NOMO-1 treated with DMSO at 0.1 percent for 48 hours (cell line): ENCODE results near the gene ROBO1.
"Not testable (repeated sequence)": the region's sequence is repeated elsewhere in the genome, so short reads cannot be mapped to it uniquely, and the experiment has no call there.

ENCODE experiments used
- DNase-seq: peaks from one replicate; lab custom pipeline; 2025; ENCODE audit not compliant: unreplicated experiment; lab: John Stamatoyannopoulos, UW

Gene ROBO1

GRCh38 chr3:79767905-79768267 lies at the start of gene ROBO1:
Gene ROBO1 (minus strand): TSS chr3:79767998.
- DNase-seq, result no peak

DNA sequence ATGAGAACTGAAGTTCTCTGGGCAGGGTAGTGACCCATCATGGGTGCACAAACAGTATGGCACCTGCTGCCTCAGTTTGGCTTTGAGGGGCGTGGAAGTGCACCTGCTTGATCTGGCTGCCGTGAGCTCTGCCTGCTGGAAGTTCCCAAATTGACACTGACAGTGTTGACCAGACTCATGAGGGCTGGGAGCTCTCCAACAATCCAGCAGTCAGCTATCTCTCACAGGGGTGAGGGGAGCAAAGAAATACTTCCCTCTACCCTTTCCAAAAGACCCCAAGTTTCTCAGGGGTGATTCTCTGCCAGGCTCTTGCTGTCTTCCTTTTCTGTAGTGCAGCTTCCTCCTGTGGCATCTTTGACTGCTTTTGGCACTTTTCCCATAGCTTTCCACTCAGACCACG lies 49.4 kb upstream of the ROBO1 start:
- DNase-seq, result no peak

GRCh38 chr3:79815478-79815877 lies 47.7 kb upstream of the ROBO1 start:
- DNase-seq, result no peak

DNA sequence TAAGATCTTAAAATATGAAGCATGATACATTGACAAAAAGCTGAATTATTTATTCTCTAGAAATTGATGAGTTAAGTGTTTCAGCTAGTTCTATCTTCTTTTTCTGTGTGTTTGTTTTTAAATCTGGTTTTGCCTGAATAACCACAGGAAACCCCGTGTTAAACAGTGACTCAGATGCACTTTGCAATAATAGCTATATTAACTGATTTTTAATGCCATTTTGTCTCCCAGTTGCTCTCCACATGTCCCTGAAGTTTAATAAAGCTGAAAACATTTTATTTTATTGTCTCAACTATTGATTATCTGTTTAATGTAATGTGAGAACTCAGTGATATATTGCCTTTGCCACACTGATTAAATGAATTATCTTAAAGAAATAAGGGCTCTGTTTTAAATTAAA lies 42.8 kb upstream of the ROBO1 start:
- DNase-seq, result no peak

GRCh38 chr3:79810092-79810491 lies 42.3 kb upstream of the ROBO1 start:
- no peak for DNase-seq

DNA sequence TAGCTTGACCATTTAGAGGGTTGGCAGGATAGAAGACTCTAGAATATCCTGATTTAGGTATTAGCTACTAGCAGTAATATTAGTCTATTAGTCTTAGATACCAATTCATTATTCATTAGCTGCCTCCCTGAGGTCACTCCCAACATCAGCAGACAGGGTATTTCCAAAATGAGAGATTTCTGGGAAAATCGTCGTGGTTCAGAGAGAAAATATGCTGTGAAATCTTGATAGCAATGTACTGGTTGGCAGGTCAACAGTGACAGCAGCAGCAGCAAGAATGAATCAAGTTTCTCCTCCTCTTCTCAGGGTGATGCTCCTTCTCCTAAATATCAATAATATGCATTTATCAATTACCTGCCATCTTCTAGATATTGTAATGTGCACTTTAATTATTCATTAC lies 41.3 kb upstream of the ROBO1 start:
- no peak for DNase-seq

GRCh38 chr3:79808515-79808914 lies 40.7 kb upstream of the ROBO1 start:
- no peak for DNase-seq

- DNase-seq, result not testable (repeated sequence)
These were observed 22.4 kb upstream of the ROBO1 start for GRCh38 chr3:79790177-79790576.

GRCh38 chr3:79773291-79773690 lies 5.5 kb upstream of the ROBO1 start:
- no peak for DNase-seq

DNA sequence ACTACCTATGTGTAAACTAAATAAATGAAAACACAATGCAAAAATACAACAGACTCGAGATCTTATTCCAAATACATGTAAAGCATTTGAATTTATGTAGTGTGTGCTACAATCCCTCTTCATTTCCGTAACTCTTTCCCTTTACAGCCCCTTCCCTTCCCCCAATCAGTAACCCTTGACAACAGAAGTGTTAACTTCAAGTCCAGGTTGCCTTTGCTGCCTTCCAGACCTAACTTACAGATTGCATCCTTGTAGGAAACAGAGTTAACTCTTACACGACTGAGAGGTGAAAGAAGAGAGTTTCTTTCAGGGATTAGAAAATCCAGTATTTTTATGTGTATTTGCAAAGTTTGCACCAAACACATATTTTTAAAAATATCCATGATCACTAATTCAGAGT lies 1.4 kb upstream of the ROBO1 start:
- DNase-seq, result no peak

DNA sequence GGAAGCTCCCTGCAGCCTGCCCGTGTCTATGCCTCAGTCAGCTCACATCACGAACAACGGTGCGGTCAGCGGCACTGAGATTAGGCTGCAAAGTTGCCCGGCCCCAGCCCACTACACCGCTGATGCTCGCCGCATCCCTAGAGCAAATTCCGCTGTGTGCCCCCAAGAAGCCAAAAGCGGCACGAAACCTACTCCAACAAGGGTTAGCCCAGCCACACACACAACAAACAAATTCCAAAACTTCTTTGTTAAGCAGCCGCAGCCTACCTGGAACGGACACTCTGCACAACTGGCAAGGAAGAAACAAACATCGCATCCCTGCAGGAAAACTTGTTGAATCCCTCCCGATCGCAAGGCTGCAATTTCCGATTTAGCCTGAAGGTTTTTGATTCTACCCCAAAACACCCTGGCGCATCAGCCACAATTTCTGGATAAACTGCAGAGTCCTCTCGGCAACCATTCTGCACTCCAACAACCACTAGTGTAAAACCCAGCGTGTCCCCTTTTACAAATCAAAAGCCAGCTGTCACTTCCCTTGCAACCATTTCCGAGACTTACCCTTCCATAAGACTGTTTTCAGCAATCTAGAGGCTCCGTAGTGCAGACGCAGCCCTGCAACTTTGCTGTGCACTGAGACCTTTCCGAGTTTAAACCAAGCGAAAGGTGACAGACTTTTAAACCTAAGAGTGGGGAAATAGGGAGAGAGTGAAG lies 449 bp downstream of the ROBO1 start:
- no peak for DNase-seq

- no peak for DNase-seq
These were observed 1.2 kb downstream of the ROBO1 start for GRCh38 chr3:79766496-79767193.

DNA sequence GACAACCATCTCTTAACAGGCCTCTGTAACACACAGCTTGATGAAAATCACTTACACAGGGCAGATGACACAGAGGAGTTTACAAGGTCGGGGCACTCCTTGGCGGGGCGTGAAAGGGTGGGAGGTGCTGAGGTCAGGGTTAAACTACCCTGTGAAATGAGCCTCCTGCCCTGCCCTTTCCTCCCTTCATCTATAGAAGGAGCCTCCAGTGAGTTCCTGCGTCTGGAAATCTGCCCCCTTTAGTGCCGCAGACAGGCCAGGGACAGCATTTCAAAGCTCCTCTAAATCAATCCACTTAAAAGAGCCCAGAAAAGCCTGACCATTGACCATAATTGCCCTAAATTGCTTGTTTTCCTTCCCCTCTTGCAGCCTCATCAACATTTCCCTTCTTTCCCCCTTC lies 1.9 kb downstream of the ROBO1 start:
- no peak for DNase-seq

GRCh38 chr3:79761441-79761840 lies 6.4 kb downstream of the ROBO1 start:
- DNase-seq, result no peak

- no peak for DNase-seq
These were observed 16.1 kb downstream of the ROBO1 start for GRCh38 chr3:79751703-79752102.

GRCh38 chr3:79737530-79737929 lies 30.3 kb downstream of the ROBO1 start:
- DNase-seq, result no peak

GRCh38 chr3:79729096-79729495 lies 38.7 kb downstream of the ROBO1 start:
- no peak for DNase-seq

DNA sequence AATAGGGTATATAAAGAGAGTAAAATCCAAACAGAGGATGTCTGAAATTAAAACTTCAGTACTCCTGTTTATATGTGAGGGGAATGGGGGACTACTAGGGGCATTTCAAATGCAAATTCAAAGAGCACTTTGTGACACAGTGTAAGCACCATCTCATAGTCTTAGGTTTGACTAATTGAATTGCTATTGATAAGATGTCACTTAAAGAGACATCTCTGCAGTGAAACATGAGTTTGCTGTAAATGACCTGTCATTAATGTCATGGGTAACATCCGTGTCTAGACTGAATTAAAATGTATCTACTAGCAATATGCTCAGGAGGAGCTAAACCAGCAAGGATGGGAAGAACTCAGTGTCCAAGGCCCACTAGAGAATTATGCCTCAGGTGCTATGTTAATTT lies 41.0 kb downstream of the ROBO1 start:
- no peak for DNase-seq

- DNase-seq, result no peak
These were observed 43.6 kb downstream of the ROBO1 start for GRCh38 chr3:79724206-79724605.

DNA sequence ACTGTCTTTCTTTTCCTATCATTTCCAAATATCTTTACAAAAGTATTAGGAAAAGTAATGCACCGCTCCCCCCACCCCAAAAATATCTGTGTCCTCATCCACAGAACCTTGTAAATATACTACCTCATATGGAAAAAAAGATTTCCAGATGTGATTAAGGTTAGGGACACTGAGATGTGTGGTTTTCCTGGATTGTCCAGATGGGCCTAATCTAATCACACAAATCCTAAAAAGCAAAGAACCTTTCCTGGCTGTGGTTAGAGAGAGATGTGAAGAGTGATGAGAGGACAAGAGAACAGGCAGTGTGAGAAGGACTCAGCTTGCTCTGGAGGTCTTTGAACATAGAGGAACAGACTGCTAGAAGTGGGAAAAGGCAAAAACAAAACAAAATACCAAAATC lies 77.7 kb downstream of the ROBO1 start:
- no peak for DNase-seq

DNA sequence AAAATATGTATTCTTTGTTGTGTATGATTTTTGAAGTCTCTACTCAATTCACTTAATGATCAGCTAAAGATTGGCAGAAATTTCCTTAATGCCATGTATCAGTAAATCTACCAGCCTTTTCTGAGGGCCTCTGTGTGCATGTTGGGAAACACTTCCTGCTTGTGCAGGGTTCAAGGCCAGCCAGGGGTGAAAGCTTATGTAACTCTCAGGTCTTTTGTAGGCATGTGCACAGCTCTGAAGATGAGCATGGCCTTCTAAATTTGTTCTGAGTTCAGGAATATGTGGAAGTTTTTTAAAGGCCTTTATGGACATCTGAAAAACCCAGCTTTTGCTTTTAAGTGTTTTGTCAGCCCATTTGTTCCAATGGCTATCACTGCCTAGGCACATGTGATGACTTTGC lies 82.7 kb downstream of the ROBO1 start:
- DNase-seq, result no peak

DNA sequence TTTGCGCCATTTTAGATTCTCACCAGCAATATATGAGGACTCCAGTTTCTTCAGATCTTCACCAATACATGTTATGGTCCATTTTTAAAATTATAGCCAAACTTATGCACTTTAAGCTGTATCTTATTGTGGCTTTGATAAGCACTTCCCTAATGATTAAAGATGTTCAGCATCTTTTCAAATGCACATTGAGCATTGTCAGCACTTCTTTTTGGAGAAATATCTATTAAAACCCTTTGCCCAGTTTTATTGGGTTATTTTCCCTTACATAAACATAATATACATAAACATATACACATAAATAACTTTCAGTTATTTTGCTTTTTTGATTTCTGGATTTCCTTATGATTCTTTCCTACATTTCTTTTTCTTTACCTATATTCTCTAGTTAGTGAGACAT lies 83.8 kb downstream of the ROBO1 start:
- DNase-seq, result no peak

DNA sequence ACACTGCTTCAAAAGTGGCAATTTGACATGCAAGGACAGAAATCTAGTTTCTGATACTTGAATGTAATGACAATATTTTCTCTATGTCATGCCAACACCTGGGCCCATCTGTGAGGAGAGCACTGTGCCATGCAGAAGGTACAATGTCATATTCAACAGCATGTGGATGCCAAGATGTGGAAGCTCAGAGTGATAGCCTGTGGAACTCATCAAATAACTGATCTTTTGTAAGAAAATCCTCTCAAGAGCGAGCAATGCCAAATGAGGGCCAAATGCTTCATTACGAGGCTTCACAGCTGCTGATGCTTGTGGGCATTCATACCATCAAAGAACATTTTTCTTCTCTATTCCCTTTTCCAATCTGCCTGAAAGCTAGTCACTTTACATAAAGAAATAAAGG lies 95.1 kb downstream of the ROBO1 start:
- no peak for DNase-seq
